Activated CD4-positive, alpha-beta T cell treated with anti-CD3 and anti-CD28 coated beads, Interleukin-2, amount 10 ng/mL, durations not matched to agents 24 days and 14 days (primary cell): ENCODE data around the gene PBX1. TPM values are rescaled to one million over a fixed set of nuclear protein-coding genes. Genes with fewer than 3 reads are reported as not detected.

Experiments used
- DNase-seq: peaks from one replicate; pipeline ENCODE4 v3.0.0; 2022
- H3K27ac Mint-ChIP-seq: one replicate; pipeline ENCODE4 v1.8.0; 2022; ENCODE audit warnings: mild to moderate bottlenecking, mixed read lengths
- H3K27me3 Mint-ChIP-seq: one replicate; pipeline ENCODE4 v1.8.0; 2022; ENCODE audit warnings: mixed read lengths
- H3K36me3 Mint-ChIP-seq: one replicate; pipeline ENCODE4 v1.8.0; 2022; ENCODE audit warnings: low read depth, mild to moderate bottlenecking, mixed read lengths
- H3K4me1 Mint-ChIP-seq: one replicate; pipeline ENCODE4 v1.8.0; 2021; ENCODE audit warnings: mixed read lengths
- H3K4me3 Mint-ChIP-seq: one replicate; pipeline ENCODE4 v1.8.0; 2022; ENCODE audit warnings: mild to moderate bottlenecking, moderate library complexity, mixed read lengths
- H3K9me3 Mint-ChIP-seq: one replicate; pipeline ENCODE4 v1.8.0; 2021; ENCODE audit warnings: mixed read lengths
- intact Hi-C: fragments of 100-400 bp; cut with micrococcal nuclease; formaldehyde crosslinking; loops from one replicate; pipeline ENCODE4 v1.15.1; 2023
- total RNA-seq: library from RNA; stranded (reverse); gene quantifications from 2 replicates; pipeline ENCODE4 v1.2.3, GENCODE V29; 2022

Gene PBX1
- total RNA-seq, 1 donor from 2014 or later: not detected

DNA sequence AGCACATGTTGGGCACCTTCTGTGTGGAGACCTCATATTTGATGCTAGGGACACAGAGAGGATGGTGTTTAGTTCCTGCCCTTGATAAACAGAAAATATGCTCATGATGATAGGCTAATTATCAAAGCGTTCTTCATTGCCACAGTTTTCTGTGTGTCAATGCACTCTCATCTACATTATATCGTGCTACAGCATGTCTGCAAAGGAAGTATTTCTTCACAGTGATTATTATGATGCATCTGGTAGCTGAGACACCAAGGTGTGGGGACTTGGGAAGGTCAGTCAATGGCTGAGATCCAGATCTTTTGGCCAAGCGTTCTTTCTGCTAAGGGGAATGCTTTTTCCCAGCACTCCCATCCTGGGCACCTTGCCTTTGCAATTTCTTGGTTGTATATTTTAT, 321.2 kb downstream of the PBX1 start:
- H3K4me3 Mint-ChIP-seq: no peak overlapping the region
- H3K9me3 Mint-ChIP-seq: no peaks in the 10 kb centered on the region
- intact Hi-C loops: no loop called here
- H3K27me3 Mint-ChIP-seq: no peaks in the 10 kb centered on the region
- DNase-seq: no peak
- no peaks in the 10 kb centered on the region for H3K4me1 Mint-ChIP-seq
- no peaks in the 10 kb centered on the region for H3K36me3 Mint-ChIP-seq
- no peak overlapping the region for H3K27ac Mint-ChIP-seq

DNA sequence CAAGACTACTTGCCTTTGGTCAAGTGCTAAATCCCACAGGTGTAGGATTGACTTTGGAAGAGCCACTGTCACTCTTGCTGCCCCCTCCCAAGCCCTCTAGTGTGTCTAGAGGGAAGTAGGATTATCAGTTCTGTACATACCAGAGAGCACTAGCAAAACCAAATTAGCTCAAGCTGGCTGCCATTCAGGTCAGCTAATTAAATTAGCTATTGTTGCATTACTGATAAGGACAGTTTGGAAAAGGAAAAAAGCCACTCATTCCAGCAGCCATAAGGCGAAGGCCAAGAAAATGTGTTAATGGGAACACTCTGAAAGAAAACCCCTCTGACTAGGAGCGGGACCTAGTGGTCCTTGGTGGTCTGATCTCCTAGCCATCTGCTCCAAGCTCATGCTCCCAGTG, 321.7 kb downstream of the PBX1 start:
- H3K4me3 Mint-ChIP-seq: no peak overlapping the region
- DNase-seq: no peak
- no peak overlapping the region for H3K27ac Mint-ChIP-seq
- H3K9me3 Mint-ChIP-seq: no peaks in the 10 kb centered on the region
- no peaks in the 10 kb centered on the region for H3K36me3 Mint-ChIP-seq
- no peaks in the 10 kb centered on the region for H3K27me3 Mint-ChIP-seq
- intact Hi-C loops: no loop called here
- H3K4me1 Mint-ChIP-seq: no peaks in the 10 kb centered on the region

- Mint-ChIP-seq H3K36me3 (no peaks in the 10 kb centered on the region), H3K4me3 (no peak overlapping the region), H3K9me3 (no peaks in the 10 kb centered on the region), H3K27ac (no peak overlapping the region), H3K27me3 (no peaks in the 10 kb centered on the region), H3K4me1 (no peaks in the 10 kb centered on the region)
- no peak for DNase-seq
- intact Hi-C loops: no loop called here
Observed at GRCh38 chr1:164885311-164885710, 326.3 kb downstream of the PBX1 start.

DNA sequence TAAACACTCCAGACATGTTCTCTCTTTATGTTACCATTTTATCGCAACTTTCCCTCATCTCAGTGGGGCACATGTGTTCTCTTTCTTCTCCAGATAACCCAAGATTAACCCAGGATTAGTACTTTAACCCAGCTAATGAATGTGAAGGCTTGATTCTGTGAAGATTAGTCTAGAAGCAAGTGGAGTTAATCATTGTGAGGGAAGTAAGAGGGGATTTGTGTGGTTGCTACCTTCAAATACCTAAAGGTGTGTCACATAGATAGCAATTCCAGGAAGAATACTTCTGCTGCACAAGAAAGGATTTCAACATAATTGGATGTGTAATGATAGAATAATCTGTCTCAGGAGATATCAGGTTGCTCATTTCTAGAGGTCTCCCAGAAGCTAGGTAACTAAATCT, 327.1 kb downstream of the PBX1 start:
- Mint-ChIP-seq H3K4me3 (no peak overlapping the region), H3K27ac (no peak overlapping the region), H3K36me3 (no peaks in the 10 kb centered on the region), H3K4me1 (no peaks in the 10 kb centered on the region), H3K9me3 (no peaks in the 10 kb centered on the region), H3K27me3 (no peaks in the 10 kb centered on the region)
- intact Hi-C loops: no loop called here
- no peak for DNase-seq

GRCh38 chr1:164891615-164892014, 332.6 kb downstream of the PBX1 start:
- no peak overlapping the region for H3K4me3 Mint-ChIP-seq
- DNase-seq: no peak
- H3K27ac Mint-ChIP-seq: no peak overlapping the region
- H3K36me3 Mint-ChIP-seq: no peaks in the 10 kb centered on the region
- intact Hi-C loops: no loop called here
- H3K4me1 Mint-ChIP-seq: no peaks in the 10 kb centered on the region
- no peaks in the 10 kb centered on the region for H3K27me3 Mint-ChIP-seq
- H3K9me3 Mint-ChIP-seq: no peaks in the 10 kb centered on the region

GRCh38 chr1:164895026-164895912, 336.3 kb downstream of the PBX1 start:
- H3K4me3 Mint-ChIP-seq: no peak overlapping the region
- H3K9me3 Mint-ChIP-seq: no peaks in the 10 kb centered on the region
- no peak overlapping the region for H3K27ac Mint-ChIP-seq
- no peaks in the 10 kb centered on the region for H3K4me1 Mint-ChIP-seq
- no peaks in the 10 kb centered on the region for H3K36me3 Mint-ChIP-seq
- H3K27me3 Mint-ChIP-seq: no peaks in the 10 kb centered on the region
- DNase-seq: no peak
- intact Hi-C loops: no loop called here

DNA sequence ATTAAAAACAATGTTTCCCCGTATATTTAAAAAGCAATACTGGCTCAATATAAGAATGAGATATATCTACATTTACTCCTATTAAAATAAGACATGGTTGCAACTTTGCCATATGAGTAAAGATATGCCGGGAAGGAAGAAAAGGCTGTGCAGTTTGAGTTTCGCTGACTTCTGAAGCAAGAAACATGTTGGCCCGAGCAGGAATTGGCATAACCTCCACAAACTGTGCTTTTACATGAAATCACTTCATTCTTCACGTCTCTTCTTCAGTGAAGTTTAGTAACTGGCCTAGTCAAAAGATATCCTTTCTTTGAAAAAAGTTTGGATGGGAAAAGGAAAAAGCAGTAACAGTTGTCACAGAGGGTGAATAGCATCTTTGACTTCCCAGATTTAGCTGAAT, 342.0 kb downstream of the PBX1 start:
- intact Hi-C loops: no loop called here
- Mint-ChIP-seq H3K27ac (no peak overlapping the region), H3K27me3 (no peaks in the 10 kb centered on the region), H3K4me3 (no peak overlapping the region), H3K9me3 (no peaks in the 10 kb centered on the region), H3K4me1 (no peaks in the 10 kb centered on the region), H3K36me3 (no peaks in the 10 kb centered on the region)
- no peak for DNase-seq
